ENCODE data around the gene MYO9B.
A peak's percentile ranks its signal among the peaks of the same experiment; 100 is the strongest.

DNA sequence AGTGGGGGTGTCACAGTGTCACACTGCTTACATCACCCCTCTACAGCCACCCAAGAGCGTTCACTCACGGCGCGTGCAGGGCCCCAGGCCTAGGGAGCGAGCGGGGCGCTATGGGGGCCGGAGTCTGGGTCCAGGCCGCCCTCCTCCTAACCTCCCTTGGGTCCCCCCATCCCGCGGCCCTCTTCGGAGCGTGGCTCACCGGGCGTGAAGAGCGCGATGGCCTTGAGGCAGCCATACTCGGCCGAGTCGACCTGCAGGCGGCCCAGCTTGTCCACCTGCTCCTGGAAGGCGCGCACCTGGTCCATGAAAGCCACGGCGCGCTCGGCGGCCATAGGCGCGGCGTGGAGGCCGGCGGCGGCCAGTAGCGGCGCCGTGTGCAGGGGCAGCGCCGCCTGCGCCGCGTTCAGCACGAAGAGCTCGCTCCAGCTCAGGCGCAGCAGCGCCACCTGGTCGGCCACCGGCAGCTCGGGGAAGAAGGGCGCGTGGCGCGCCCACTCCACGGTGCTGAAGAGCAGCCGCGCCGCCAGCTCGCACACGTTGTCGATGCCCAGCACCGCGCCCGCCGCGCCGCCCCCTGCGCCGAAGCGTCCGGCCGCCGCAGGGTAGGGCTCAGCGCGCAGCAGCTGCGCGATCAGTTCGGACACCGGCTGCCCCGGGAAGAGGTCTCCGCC is 159.9 kb downstream of the MYO9B start:
- no peak for TF ChIP-seq EZH2 (IDR thresholded peaks at IDR 0.05; ENCODE audit: borderline replicate concordance, low read length)
- TF ChIP-seq, protein P1, sequence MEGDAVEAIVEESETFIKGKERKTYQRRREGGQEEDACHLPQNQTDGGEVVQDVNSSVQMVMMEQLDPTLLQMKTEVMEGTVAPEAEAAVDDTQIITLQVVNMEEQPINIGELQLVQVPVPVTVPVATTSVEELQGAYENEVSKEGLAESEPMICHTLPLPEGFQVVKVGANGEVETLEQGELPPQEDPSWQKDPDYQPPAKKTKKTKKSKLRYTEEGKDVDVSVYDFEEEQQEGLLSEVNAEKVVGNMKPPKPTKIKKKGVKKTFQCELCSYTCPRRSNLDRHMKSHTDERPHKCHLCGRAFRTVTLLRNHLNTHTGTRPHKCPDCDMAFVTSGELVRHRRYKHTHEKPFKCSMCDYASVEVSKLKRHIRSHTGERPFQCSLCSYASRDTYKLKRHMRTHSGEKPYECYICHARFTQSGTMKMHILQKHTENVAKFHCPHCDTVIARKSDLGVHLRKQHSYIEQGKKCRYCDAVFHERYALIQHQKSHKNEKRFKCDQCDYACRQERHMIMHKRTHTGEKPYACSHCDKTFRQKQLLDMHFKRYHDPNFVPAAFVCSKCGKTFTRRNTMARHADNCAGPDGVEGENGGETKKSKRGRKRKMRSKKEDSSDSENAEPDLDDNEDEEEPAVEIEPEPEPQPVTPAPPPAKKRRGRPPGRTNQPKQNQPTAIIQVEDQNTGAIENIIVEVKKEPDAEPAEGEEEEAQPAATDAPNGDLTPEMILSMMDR (IDR thresholded peaks at IDR 0.05; ENCODE audit: low read length), result peak; percentile 58
